ENCODE measurements around the gene PLXNA3.

Gene PLXNA3

DNA sequence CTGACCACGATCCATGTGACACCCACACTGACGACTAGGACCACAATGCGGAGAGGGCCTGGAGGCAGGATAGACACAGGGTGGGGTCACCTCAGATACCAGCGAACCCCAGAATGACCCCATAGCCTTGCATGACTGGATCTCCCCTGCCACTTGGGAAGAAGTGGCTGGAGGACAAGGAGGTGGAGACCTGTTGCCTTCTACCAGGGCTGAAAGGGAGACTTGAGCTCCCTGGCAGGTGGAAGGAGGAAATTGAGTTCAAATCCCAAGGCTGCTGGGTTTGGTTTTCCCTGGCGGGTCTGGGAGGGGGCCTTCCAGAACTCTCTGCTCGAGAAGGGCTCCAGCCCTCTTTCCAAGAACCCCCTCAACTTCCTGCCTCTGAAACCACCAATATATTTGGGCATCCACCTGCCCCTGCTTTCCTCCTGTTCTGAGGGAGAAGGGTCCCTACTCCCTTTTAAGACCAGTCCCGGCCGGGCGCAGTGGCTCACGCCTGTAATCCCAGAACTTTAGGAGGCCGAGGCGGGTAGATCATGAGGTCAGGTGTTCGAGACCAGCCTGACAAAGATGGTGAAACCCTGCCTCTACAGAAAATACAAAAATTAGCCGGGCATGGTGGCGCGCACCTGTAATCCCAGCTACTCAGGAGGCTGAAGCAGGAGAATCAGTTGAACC lies 54.9 kb downstream of the PLXNA3 start:
- no peak for DNase-seq (ENCODE audit: low read depth, low spot score)
- no peaks in the 10 kb centered on the region for H3K9me3 ChIP-seq (ENCODE audit: low read depth, low read length)
- no peak overlapping the region for H3K27ac ChIP-seq
- no peak overlapping the region for H3K9ac ChIP-seq (ENCODE audit: insufficient read length)
- H3K36me3 ChIP-seq (ENCODE audit: insufficient read depth, low read length) = no peaks in the 10 kb centered on the region
- no peak overlapping the region for H3K4me3 ChIP-seq
- no peak for TF ChIP-seq POLR2AphosphoS5 (IDR thresholded peaks at IDR 0.05; ENCODE audit: borderline replicate concordance, low read depth, low read length)
- TF ChIP-seq EZH2 (IDR thresholded peaks at IDR 0.05) = no peak
- no peak for TF ChIP-seq FOXP2 (optimal IDR thresholded peaks at IDR 0.05; ENCODE audit: control extremely low read depth, extremely low read length, insufficient read depth)

DNA sequence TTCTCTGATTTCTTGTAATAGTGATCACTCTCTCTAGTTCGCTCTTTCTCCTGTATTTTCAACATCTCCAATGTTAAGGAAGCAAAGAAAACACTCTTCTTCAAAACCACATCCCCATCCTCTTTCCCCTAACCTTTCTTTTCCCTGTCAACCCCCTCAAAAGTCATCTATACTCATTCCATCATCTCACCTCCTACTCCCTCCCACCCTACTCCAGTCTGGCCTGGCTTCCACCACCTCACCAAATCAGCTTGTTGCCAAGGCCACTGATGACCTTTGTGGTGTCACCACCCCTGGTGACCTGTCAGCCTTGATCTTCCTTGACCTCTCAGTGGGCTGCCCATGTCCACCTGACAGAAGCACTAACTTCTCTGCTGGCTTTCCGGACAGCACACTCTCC lies 55.6 kb downstream of the PLXNA3 start:
- Histone ChIP-seq H3K9ac (ENCODE audit: insufficient read length) (no peak overlapping the region), H3K9me3 (ENCODE audit: low read depth, low read length) (no peaks in the 10 kb centered on the region), H3K4me3 (no peak overlapping the region), H3K36me3 (ENCODE audit: insufficient read depth, low read length) (no peaks in the 10 kb centered on the region), H3K27ac (no peak overlapping the region)
- TF ChIP-seq EZH2 (IDR thresholded peaks at IDR 0.05) = no peak
- TF ChIP-seq POLR2AphosphoS5 (IDR thresholded peaks at IDR 0.05; ENCODE audit: borderline replicate concordance, low read depth, low read length) = no peak
- TF ChIP-seq FOXP2 (optimal IDR thresholded peaks at IDR 0.05; ENCODE audit: control extremely low read depth, extremely low read length, insufficient read depth) = no peak
- no peak for DNase-seq (ENCODE audit: low read depth, low spot score)

DNA sequence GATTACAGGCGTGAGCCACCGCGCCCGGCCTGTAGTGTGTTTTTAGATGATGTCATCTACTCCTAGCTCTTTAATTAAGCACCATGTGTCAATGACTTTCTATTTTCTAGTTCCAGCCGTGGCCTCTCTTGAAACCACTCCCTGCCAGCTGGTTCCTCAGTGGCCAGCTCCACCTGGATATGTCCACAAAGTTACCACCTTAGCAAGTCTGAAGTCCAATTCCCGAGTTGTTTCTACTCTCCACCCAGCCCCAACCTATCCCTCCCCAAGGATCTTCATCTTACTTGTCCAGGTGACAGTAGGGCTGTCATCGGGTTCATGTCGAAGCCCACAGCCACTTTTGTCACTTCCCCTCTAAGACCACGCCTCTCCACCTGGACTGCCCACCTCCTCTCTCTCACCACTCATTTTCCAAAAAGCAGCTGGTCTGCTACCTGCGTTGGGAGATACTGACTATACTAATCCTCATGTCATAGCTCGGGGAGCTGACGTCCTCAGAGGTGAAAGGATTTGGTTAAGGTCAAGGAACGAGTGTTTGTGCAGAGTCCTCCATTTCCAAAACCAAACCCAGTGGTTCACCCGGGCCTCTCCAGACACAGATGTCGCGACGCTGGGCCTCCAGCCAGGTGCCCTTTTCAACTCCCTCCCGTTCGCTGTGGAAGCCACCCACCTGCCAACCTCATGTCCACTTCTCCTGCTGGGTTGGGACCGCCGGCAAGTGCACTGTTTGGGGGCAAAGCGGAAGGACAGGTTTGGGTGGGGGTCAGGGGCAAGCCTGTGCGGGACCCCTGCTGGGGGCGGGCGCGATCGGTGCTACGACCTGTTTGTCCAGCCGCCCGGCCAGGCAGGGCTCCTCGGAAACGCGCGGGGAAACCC lies 57.2 kb downstream of the PLXNA3 start:
- Histone ChIP-seq H3K36me3 (ENCODE audit: insufficient read depth, low read length) (no peaks in the 10 kb centered on the region), H3K4me3 (peak overlapping the region; percentile 81), H3K9ac (ENCODE audit: insufficient read length) (peak overlapping the region; percentile 89), H3K27ac (no peak overlapping the region), H3K9me3 (ENCODE audit: low read depth, low read length) (no peaks in the 10 kb centered on the region)
- DNase-seq (ENCODE audit: low read depth, low spot score) = no peak
- TF ChIP-seq EZH2 (IDR thresholded peaks at IDR 0.05) (no peak), FOXP2 (optimal IDR thresholded peaks at IDR 0.05; ENCODE audit: control extremely low read depth, extremely low read length, insufficient read depth) (no peak), POLR2AphosphoS5 (IDR thresholded peaks at IDR 0.05; ENCODE audit: borderline replicate concordance, low read depth, low read length) (no peak)

- H3K27ac ChIP-seq = peak within 1 kb of the TSS; percentile 94
- peak within 1 kb of the TSS; percentile 89 for H3K9ac ChIP-seq (ENCODE audit: insufficient read length)
- TF ChIP-seq FOXP2 (optimal IDR thresholded peaks at IDR 0.05; ENCODE audit: control extremely low read depth, extremely low read length, insufficient read depth) = no peak
- TF ChIP-seq EZH2 (IDR thresholded peaks at IDR 0.05) = no peak
- peak; percentile 89 for TF ChIP-seq POLR2AphosphoS5 (IDR thresholded peaks at IDR 0.05; ENCODE audit: borderline replicate concordance, low read depth, low read length)
- no peaks in the 10 kb centered on the region for H3K9me3 ChIP-seq (ENCODE audit: low read depth, low read length)
- peak; percentile 16 for DNase-seq (ENCODE audit: low read depth, low spot score)
- peak within 1 kb of the TSS; percentile 81 for H3K4me3 ChIP-seq
- no peaks in the 10 kb centered on the region for H3K36me3 ChIP-seq (ENCODE audit: insufficient read depth, low read length)
Measured at GRCh38 chrX:154515966-154516655, 58.0 kb downstream of the PLXNA3 start, which contains the start of gene FAM3A. Gene FAM3A, minus strand, starts transcription at chrX:154516232. Its CDS starts 460 bp downstream, at chrX:154515772.

DNA sequence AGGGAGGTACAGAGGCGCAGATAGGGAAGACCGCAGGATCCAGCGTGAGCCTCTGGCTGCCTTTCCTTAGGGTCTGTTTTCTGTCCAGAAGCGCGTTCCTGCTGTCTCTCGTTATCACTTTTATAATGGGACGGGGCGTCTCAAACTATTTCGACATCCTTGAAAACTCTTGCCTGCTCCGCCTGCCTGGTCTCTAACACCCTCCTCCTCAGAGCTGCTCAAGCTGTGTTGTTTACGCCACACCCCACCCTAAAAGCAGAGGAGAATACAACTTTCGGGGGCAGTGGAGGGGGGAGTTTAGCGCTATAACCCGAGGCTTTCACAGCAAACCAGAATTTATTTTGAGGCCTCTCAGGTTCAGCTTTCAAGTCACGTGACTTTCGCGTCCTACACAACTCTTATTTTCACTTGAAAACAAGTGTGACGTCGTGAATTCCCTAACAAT lies 58.6 kb downstream of the PLXNA3 start:
- TF ChIP-seq FOXP2 (optimal IDR thresholded peaks at IDR 0.05; ENCODE audit: control extremely low read depth, extremely low read length, insufficient read depth) = no peak
- TF ChIP-seq EZH2 (IDR thresholded peaks at IDR 0.05) = no peak
- H3K27ac ChIP-seq = peak overlapping the region; percentile 94
- H3K36me3 ChIP-seq (ENCODE audit: insufficient read depth, low read length) = no peaks in the 10 kb centered on the region

DNA sequence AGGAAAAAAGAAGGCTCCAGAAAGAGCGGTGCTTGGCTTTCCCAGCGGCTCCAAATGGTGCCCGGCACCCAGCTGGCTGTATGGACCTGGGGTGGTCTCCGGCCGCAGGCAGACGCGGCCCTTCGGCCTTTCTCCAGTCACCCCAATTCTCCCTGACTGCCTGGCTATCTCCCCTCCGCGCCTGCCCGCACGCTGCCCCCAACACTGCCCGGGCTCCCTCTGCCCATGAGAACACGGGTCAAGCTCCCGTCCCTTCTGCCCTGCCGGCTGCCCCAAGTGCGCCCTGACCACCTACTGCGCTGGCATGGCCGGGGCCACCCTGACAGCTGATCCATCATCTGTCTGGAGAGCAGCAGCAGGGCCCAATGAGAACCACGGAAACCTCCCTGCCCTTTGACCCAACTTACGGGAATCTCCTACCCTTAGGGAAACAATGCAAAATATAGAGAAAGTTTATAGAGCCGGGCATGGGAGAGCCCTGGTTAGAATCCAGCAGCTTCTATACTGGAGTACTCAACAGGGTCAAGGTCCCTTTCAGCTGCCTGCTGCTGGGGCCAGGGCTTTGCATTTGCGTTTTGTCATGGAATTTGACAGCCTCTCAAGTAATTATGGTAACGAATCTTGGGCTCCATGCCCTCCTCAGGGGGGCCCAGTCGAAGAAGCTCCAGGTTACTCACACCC lies 59.2 kb downstream of the PLXNA3 start:
- peak overlapping the region; percentile 72 for H3K9ac ChIP-seq (ENCODE audit: insufficient read length)
- H3K4me3 ChIP-seq = peak overlapping the region; percentile 80
- TF ChIP-seq POLR2AphosphoS5 (IDR thresholded peaks at IDR 0.05; ENCODE audit: borderline replicate concordance, low read depth, low read length) (no peak), EZH2 (IDR thresholded peaks at IDR 0.05) (no peak), FOXP2 (optimal IDR thresholded peaks at IDR 0.05; ENCODE audit: control extremely low read depth, extremely low read length, insufficient read depth) (no peak)
- no peaks in the 10 kb centered on the region for H3K9me3 ChIP-seq (ENCODE audit: low read depth, low read length)
- DNase-seq (ENCODE audit: low read depth, low spot score) = no peak
- no peaks in the 10 kb centered on the region for H3K36me3 ChIP-seq (ENCODE audit: insufficient read depth, low read length)
- H3K27ac ChIP-seq = peak overlapping the region; percentile 94

More for the DNA sequence above, 58.6 kb downstream of the PLXNA3 start:
- H3K4me3 ChIP-seq = peak overlapping the region; percentile 80
- H3K9ac ChIP-seq (ENCODE audit: insufficient read length) = peak overlapping the region; percentile 72
- H3K9me3 ChIP-seq (ENCODE audit: low read depth, low read length) = no peaks in the 10 kb centered on the region
- DNase-seq (ENCODE audit: low read depth, low spot score) = no peak

GRCh38 chrX:154519389-154519788 lies 61.3 kb downstream of the PLXNA3 start:
- TF ChIP-seq EZH2 (IDR thresholded peaks at IDR 0.05) (no peak), POLR2AphosphoS5 (IDR thresholded peaks at IDR 0.05; ENCODE audit: borderline replicate concordance, low read depth, low read length) (no peak), FOXP2 (optimal IDR thresholded peaks at IDR 0.05; ENCODE audit: control extremely low read depth, extremely low read length, insufficient read depth) (no peak)
- DNase-seq (ENCODE audit: low read depth, low spot score) = no peak
- Histone ChIP-seq H3K36me3 (ENCODE audit: insufficient read depth, low read length) (no peaks in the 10 kb centered on the region), H3K9me3 (ENCODE audit: low read depth, low read length) (no peaks in the 10 kb centered on the region), H3K4me3 (no peak overlapping the region), H3K9ac (ENCODE audit: insufficient read length) (no peak overlapping the region), H3K27ac (no peak overlapping the region)

Data from SK-N-MC (cell line).